ENCODE results near the gene MSMB.

- TF ChIP-seq CTCF (IDR thresholded peaks at IDR 0.05) (no peak), EZH2 (IDR thresholded peaks at IDR 0.05) (no peak), EZH2phosphoT487 (IDR thresholded peaks at IDR 0.05) (no peak)
These were observed 47.9 kb downstream of the MSMB start for GRCh38 chr10:45997994-45998763.
